ENCODE data around the gene SPINDOC. TPM values are rescaled to one million over a fixed set of nuclear protein-coding genes. Genes with fewer than 3 reads are reported as not detected.

The SPINDOC gene
- total RNA-seq, 1 experiment from 2014 or later = 50.9 TPM

GRCh38 chr11:63829823-63830489, 16.7 kb downstream of the SPINDOC start:
- peak; percentile 81 for ATAC-seq
- CTCF ChIA-PET = interaction anchor here (1.0 to 1.9 kb wide), 2 partner anchors 9 to 116 kb away, joined by 3 to 8 read pairs; partner anchors contain the start of gene MARK2

More at GRCh38 chr11:63829823-63830489, 16.7 kb downstream of the SPINDOC start:
- BruUV-seq (replicated peaks) = no TSS peak
- Histone ChIP-seq H3K79me2 (ENCODE audit: insufficient read depth, low read length) (no peaks in the 10 kb centered on the region), H3K9me3 (ENCODE audit: control insufficient read depth in 1 of 2, insufficient read depth in 1 of 2, low read depth in 1 of 2, low read length in 2 of 2) (no peaks in the 10 kb centered on the region), H2AFZ (ENCODE audit: low read depth, low read length, poor library complexity, severe bottlenecking) (no peak overlapping the region), H3K9me2 (ENCODE audit: insufficient read depth) (no peaks in the 10 kb centered on the region), H3K4me1 (ENCODE audit: control insufficient read depth in 1 of 2, insufficient read depth in 2 of 2, low read length in 2 of 2) (peaks cover 9 to 13% of the 10 kb centered on the region in 2 experiments; a peak in 3 of 4 replicates), H3K4me3 (replicated peaks in 1 of 2; ENCODE audit: low read depth in 1 of 2, low read length in 2 of 2) (no peak overlapping the region), H3K4me2 (ENCODE audit: low read length) (no peak overlapping the region), H3K27ac (ENCODE audit: low read depth, low read length) (no peak overlapping the region), H4K20me1 (ENCODE audit: insufficient read depth) (no peaks in the 10 kb centered on the region), H3K27me3 (ENCODE audit: insufficient read depth, low read length) (no peaks in the 10 kb centered on the region), H3K36me3 (ENCODE audit: control insufficient read depth in 1 of 2, insufficient read depth in 2 of 2, low read length in 2 of 2) (peaks cover 2 to 5% of the 10 kb centered on the region in 2 experiments; a peak in 2 of 4 replicates), H3K9ac (ENCODE audit: low read length) (no peak overlapping the region)
- TF ChIP-seq SP1 (IDR thresholded peaks at IDR 0.05; ENCODE audit: low read depth) = no peak
- peak; percentile 64 for TF ChIP-seq RAD21 (IDR thresholded peaks at IDR 0.05; ENCODE audit: low read depth)
- TF ChIP-seq CTCF (IDR thresholded peaks at IDR 0.05 in 2 of 3, conservative IDR thresholded peaks at IDR 0.05 in 1 of 3; ENCODE audit: borderline replicate concordance in 1 of 3, insufficient read depth in 1 of 3, low read depth in 2 of 3, low read length in 2 of 3) = peak; percentile 35 to 38 (median 37); a peak in 5 of 6 replicates
- POLR2A ChIA-PET = no interaction called here
- intact Hi-C loops (cut with micrococcal nuclease) = loop anchor here (10.0 kb wide), 1 partner anchor 355 kb away; no protein-coding TSS in a partner anchor
- RAD21 ChIA-PET (ENCODE audit: low non-redundant PET in 1 of 2, low total read pairs in 2 of 2, uncharacterized antibody in 2 of 2, unreplicated experiment in 2 of 2) = no interaction called here
- no peak for DNase-seq (ENCODE audit: low read depth, low spot score)
